ENCODE data around the gene AGAP1.

Gene AGAP1

GRCh38 chr2:235920216-235920865 is 426.5 kb downstream of the AGAP1 start:
- no peak for DNase-seq (ENCODE audit: low spot score)

- no peak for DNase-seq (ENCODE audit: low spot score)
Observed at GRCh38 chr2:235921508-235922191, 427.8 kb downstream of the AGAP1 start.

- DNase-seq (ENCODE audit: low spot score) = no peak
Observed at GRCh38 chr2:235922839-235923238, 429.0 kb downstream of the AGAP1 start.

GRCh38 chr2:235923859-235924674 is 430.2 kb downstream of the AGAP1 start:
- no peak for DNase-seq (ENCODE audit: low spot score)

DNA sequence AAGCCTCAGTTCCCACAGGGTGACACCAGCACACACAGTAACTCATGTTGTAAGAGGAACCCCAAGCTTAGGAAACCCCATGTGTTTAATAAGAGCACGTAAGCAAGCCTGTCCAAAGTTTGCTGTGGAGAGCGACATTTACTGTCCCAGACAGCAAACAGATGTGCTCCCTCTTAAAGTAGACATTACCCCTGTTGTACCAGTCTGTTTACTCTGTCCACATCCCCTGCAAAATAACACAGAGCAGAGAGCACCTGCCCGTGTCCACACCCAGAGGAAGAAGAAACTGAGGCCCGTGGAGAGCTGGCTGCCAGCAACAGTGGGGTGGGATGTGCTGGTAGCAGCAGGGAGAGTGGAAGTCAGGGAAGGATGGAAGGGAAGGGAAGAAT is 430.8 kb downstream of the AGAP1 start:
- DNase-seq (ENCODE audit: low spot score) = no peak

DNA sequence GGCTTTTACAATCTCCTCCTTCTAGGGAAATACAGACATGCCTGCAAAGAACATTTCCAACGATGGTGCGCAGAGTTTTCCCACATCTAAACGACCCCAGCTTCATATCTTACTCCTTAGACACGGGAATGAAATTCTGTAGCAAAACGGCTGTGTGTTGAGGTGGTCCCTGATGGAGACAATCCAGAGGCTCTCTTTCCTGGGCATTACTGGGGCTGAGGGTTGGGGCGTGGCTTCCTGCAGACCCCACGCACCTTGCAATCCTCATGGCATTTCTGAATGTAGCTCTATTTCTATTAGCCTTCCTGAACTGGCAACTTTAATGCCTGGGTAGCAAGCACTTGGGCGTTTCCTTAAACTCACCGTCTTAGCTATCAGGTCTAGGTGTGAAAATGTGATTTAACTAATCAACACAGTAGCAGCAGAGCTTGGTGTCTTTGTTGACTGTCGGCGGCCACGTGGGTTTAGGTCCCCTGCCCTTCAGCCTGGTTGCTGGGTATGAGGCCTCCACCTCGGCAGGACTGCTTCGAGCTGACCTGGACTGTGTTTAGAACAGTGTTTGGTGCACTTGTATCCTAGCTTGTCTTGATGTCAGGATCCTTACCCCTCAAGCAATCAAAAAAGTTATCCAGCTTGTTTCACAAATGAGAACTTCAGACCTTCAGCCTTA is 431.5 kb downstream of the AGAP1 start:
- DNase-seq (ENCODE audit: low spot score) = no peak

GRCh38 chr2:235926229-235926628 is 432.4 kb downstream of the AGAP1 start:
- DNase-seq (ENCODE audit: low spot score) = no peak

DNA sequence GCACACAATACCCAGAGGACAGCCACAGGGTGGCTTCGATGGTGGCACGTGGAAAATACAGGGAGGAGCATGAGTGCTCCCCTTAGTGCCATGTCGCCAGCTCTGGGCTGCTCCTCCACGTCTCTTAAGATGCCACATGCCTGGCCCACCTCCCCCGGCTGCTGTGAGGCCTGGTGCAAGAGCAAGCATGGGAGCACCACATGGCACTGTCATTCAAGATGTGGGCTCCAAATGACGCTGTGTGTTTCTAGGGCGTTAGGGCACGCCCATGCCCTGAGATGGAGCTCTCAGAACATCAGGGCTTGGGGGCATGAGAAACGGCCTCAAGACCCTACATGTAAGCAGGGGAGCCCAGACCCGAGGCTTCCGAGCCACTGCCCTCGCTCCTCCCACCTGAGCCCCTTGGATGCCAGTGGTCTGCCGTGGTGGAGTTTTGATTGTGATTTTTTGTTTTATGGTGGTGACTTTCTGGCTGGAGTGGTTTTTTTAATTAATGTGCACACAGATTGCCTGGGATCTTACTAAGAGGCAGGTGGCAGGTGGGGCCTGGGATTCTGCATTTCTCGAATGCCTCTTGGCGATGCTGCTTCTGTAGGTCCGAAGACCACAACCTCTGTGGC is 435.0 kb downstream of the AGAP1 start:
- no peak for DNase-seq (ENCODE audit: low spot score)

GRCh38 chr2:235930701-235931100 is 436.9 kb downstream of the AGAP1 start:
- DNase-seq (ENCODE audit: low spot score) = no peak

GRCh38 chr2:235931676-235932075 is 437.8 kb downstream of the AGAP1 start:
- no peak for DNase-seq (ENCODE audit: low spot score)

DNA sequence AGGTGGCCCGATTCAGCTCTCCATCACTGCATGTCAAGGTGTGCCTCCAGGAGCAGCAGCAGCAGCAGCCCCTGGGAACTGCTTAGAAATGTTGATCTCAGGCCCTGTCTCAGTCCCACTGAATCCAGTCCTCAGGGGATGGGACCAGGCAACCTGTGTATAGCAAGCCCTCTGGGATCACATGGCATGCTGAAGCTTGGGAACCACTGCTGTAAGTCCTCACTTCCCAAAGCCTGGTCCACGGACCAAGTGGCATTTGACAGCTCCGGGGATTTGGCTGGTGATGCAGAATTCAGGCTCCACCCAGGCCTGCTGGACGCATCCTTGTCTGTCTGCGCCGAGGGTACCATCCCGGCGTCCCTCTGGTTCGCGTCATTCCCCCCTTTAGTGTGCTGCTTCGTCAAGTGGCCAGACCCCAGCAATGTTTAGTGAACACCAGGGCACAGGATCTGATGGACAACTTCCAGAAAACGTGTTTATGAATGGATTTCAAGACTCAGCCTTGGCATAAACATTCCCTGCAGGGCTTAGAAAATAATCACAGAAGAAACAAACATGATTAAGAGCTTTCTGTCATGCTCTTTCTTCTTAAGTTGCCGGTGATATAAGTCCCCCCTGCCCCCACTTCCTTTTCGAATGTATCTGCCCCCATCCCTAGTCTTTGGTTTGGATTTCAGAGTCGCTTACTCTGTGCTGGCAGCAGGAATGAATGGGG is 440.4 kb downstream of the AGAP1 start:
- DNase-seq (ENCODE audit: low spot score) = no peak

DNA sequence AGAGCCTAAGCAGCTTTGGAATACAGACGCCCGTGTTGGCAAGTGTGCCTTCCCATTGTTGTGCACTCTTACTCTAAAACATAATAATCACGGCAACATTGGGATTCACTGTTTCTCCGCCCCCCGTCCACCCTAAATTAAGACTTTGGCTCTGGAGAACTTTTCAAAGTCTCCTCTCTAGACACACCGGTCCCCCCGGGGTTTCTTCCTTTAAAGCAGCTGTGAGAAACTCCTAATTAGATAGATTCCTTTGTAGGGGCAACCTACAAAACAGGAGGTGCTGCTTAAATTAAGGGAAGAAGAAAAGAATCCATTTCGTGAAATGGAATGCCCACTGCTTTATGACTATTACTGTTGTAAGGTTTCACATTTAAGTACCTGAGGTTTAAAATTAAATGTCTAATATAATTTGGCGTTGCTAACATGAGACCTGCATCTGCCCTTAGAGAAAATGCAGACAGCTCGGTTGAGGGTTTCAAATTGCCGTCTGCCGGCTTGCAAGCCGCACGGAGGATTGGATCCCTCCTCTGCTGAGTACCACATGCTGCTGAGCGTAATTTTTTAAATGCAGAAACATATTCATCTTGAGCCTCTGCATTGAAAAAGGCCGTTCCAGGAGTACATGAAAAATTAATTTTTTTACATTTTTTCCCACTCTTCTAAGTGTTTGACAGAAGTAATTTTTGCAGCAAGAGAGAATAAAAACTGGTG is 441.1 kb downstream of the AGAP1 start:
- DNase-seq (ENCODE audit: low spot score) = no peak

DNA sequence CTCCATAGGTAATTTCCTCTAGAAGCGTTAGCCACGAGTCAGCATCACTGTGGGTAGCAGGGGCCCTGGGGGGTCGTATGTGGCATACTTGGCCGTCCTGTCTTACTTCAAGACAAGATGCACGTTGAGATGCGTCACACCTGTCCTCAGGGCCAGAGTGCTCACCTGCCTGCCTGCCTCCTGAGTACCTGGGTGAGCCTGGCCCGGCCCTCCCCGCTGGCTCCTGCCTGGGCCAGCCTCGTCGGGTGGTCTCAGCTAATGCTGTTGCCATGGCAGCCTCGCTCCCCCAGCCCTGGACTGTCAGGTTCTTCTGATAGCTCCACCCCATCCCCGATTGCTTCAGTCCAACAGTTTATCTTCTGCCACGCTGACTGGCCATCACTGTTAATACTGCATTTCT is 441.9 kb downstream of the AGAP1 start:
- DNase-seq (ENCODE audit: low spot score) = no peak

GRCh38 chr2:235936493-235936892 is 442.6 kb downstream of the AGAP1 start:
- no peak for DNase-seq (ENCODE audit: low spot score)

GRCh38 chr2:235937087-235937486 is 443.2 kb downstream of the AGAP1 start:
- DNase-seq (ENCODE audit: low spot score) = no peak

GRCh38 chr2:235937526-235937925 is 443.7 kb downstream of the AGAP1 start:
- DNase-seq (ENCODE audit: low spot score) = no peak

DNA sequence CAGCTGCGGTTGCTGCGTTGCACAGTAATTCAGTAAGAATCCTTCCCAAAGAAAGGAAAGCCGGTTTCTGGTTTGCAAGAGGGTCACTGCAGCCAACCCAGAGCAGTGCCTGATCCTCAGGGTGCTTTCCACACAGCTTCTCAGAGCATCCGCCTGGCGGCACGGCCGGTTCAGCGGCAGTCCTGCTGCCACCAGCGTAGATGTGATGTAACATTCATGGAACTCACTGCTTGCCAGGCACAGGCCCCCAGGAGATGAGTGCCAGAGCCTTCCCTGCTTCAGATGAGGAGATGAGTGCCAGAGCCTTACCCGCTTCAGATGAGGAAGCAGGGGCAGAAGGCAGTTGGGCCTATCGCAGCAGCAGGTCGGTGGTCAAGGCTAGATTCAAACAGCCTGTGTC is 444.1 kb downstream of the AGAP1 start:
- no peak for DNase-seq (ENCODE audit: low spot score)

DNA sequence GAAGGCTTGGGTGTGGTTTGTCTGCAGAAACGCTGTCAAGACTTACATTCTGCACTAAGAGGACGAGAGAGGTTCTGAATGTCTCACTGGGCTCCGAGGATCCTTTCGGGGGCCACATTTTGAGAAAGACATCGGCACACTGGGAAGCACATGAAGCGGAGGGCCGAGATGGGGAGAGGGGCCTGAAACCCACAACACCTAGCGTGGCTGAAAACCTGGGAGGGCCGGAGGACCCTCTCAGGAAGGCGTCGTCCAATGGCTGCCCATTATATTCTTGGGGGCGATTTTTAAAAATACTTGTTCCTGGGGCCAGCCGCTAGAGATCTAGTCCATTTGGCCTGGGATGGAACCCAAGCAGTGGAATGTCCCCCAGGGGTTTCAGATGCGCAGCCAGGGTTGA is 444.8 kb downstream of the AGAP1 start:
- peak; percentile 31 for DNase-seq (ENCODE audit: low spot score)

GRCh38 chr2:235939471-235939870 is 445.6 kb downstream of the AGAP1 start:
- no peak for DNase-seq (ENCODE audit: low spot score)

- peak; percentile 46 for DNase-seq (ENCODE audit: low spot score)
Observed at GRCh38 chr2:235940330-235940729, 446.5 kb downstream of the AGAP1 start.

GRCh38 chr2:235944591-235944990 is 450.7 kb downstream of the AGAP1 start:
- DNase-seq (ENCODE audit: low spot score) = no peak

Data from left forelimb (tissue), 1 donor.